A549 (cell line): Measurements from ENCODE around the gene CCN5. TPM values are rescaled to one million over a fixed set of nuclear protein-coding genes. Genes with fewer than 3 reads are reported as not detected.

Experiments used
- ATAC-seq, 2 experiments: fragments of 200-7000 bp in 1 of 2; fragments of >200 bp in 1 of 2; cut with Nextera tagmentation in 1 of 2; cut with Tn5 transposase in 1 of 2; 3 replicates each; pipeline versions ENCODE4 v1.8.0 to v1.9.1; 2018 to 2020; ENCODE audit warnings: mild to moderate bottlenecking in 1 of 2, moderate library complexity in 1 of 2
- CTCF ChIA-PET: fragments of 300-600 bp; sonication (Branson Sonifier 250); formaldehyde crosslinking; extraction: SDS; loops from one replicate; lab custom pipeline; 2021; ENCODE audit warnings: antibody characterized with exemption, inconsistent platforms; lab: Yijun Ruan, JAX
- POLR2A ChIA-PET: fragments of 350-600 bp; formaldehyde crosslinking; extraction: SDS; loops from one replicate; lab custom pipeline; 2021; ENCODE audit warnings: antibody characterized with exemption, inconsistent platforms; lab: Yijun Ruan, JAX
- DNase-seq, 2 experiments: peaks; one replicate each; pipeline versions ENCODE4 v3.0.0 to v3.0.0-alpha.2; 2011 to 2016; ENCODE audit warnings: low read depth in 1 of 2, low spot score in 1 of 2
- FAIRE-seq: peaks from 2 replicates; lab custom pipeline; 2011; peaks lifted over from hg19 to GRCh38; lab: Jason Lieb, UNC
- H3K27ac ChIP-seq, 2 experiments: fragments of >200 bp; sonication (Bioruptor Twin); formaldehyde crosslinking; 3 replicates each; pipeline ENCODE4 v1.5.1; 2016 to 2017
- H3K4me1 ChIP-seq: fragments of >200 bp; sonication (Bioruptor Twin); formaldehyde crosslinking; 3 replicates; pipeline ENCODE4 v1.6.1; 2016
- H3K4me2 ChIP-seq: fragments of >200 bp; sonication (Bioruptor Twin); formaldehyde crosslinking; 3 replicates; pipeline ENCODE4 v1.6.1; 2016
- H3K4me3 ChIP-seq: fragments of >200 bp; sonication (Bioruptor Twin); formaldehyde crosslinking; 3 replicates; pipeline ENCODE4 v1.5.1; 2016
- H3K9me3 ChIP-seq: fragments of >200 bp; sonication (Bioruptor Twin); formaldehyde crosslinking; 3 replicates; pipeline ENCODE4 v1.6.1; 2016
- BHLHE40 ChIP-seq: IDR thresholded peaks from 2 replicates; pipeline ENCODE4 v1.6.1; 2012; ENCODE audit warnings: low read depth, low read length, inconsistent platforms
- CBX8 ChIP-seq: fragments of 200-600 bp; sonication (generic); IDR thresholded peaks from 2 replicates; pipeline ENCODE4 v1.6.1; 2016
- CHD2 ChIP-seq: fragments of 150-350 bp; IDR thresholded peaks from 2 replicates; pipeline ENCODE4 v1.6.1; 2014; ENCODE audit warnings: low read length; ENCODE audit not compliant: partially characterized antibody
- CHD4 ChIP-seq: fragments of 200-600 bp; sonication (generic); IDR thresholded peaks from 2 replicates; pipeline ENCODE4 v1.6.1; 2016; ENCODE audit warnings: antibody characterized with exemption, mild to moderate bottlenecking, borderline replicate concordance
- EHMT2 ChIP-seq: fragments of 200-600 bp; sonication (generic); IDR thresholded peaks from 2 replicates; pipeline ENCODE4 v1.6.1; 2016; ENCODE audit warnings: antibody characterized with exemption, low read depth, mild to moderate bottlenecking, moderate library complexity
- ESRRA ChIP-seq: fragments of 150-350 bp; IDR thresholded peaks from 2 replicates; pipeline ENCODE4 v1.6.1; 2014; ENCODE audit warnings: mild to moderate bottlenecking, low read length, borderline replicate concordance
- HOXA7 ChIP-seq: fragments of 250-450 bp; sonication (Bioruptor Pico); IDR thresholded peaks from 2 replicates; pipeline ENCODE4 v1.5.0; 2020; ENCODE audit warnings: mild to moderate bottlenecking, moderate library complexity
- HOXB13 ChIP-seq: fragments of 250-450 bp; sonication (Bioruptor Pico); IDR thresholded peaks from 2 replicates; pipeline ENCODE4 v1.5.0; 2020; ENCODE audit warnings: low read depth, mild to moderate bottlenecking, moderate library complexity
- JUNB ChIP-seq: fragments of >200 bp; sonication (Bioruptor Twin); formaldehyde crosslinking; IDR thresholded peaks from 2 replicates; pipeline ENCODE4 v1.6.1; 2016
- KDM1A ChIP-seq: fragments of 200-600 bp; sonication (generic); IDR thresholded peaks from 2 replicates; pipeline ENCODE4 v1.6.1; 2016; ENCODE audit warnings: low read depth, mild to moderate bottlenecking
- NPAS2 ChIP-seq: fragments of 250-450 bp; sonication (Bioruptor Pico); IDR thresholded peaks from 2 replicates; pipeline ENCODE4 v1.8.0; 2022; ENCODE audit warnings: mild to moderate bottlenecking, moderate library complexity, borderline replicate concordance
- NR3C1 ChIP-seq: fragments of >200 bp; sonication (Bioruptor Twin); formaldehyde crosslinking; IDR thresholded peaks from 3 replicates; pipeline ENCODE4 v1.6.1; 2017
- RAD21 ChIP-seq, 2 experiments: fragments of >200 bp in 1 of 2; sonication (Bioruptor Twin) in 1 of 2; formaldehyde crosslinking in 1 of 2; IDR thresholded peaks in 1 of 2; conservative IDR thresholded peaks in 1 of 2; 2 replicates in 1 of 2; 3 replicates in 1 of 2; pipeline ENCODE4 v1.6.1; 2012 to 2018; ENCODE audit warnings: inconsistent platforms in 1 of 2
- RARB ChIP-seq: fragments of 250-450 bp; sonication (Bioruptor Pico); IDR thresholded peaks from 2 replicates; pipeline ENCODE4 v1.8.0; 2021; ENCODE audit warnings: mild to moderate bottlenecking, moderate library complexity
- RNF2 ChIP-seq: fragments of 200-600 bp; sonication (generic); IDR thresholded peaks from 2 replicates; pipeline ENCODE4 v1.6.1; 2016; ENCODE audit warnings: low read depth, mild to moderate bottlenecking, antibody characterized with exemption, moderate library complexity, borderline replicate concordance
- SMC3 ChIP-seq: fragments of >200 bp; sonication (Bioruptor Twin); formaldehyde crosslinking; IDR thresholded peaks from 3 replicates; pipeline ENCODE4 v1.6.1; 2018; ENCODE audit warnings: inconsistent platforms
- SREBF2 ChIP-seq: fragments of 450-650 bp; IDR thresholded peaks from 2 replicates; pipeline ENCODE4 v1.6.1; 2014; ENCODE audit warnings: mild to moderate bottlenecking, moderate library complexity
- TFCP2L1 ChIP-seq: fragments of 250-450 bp; sonication (Bioruptor Pico); IDR thresholded peaks from 2 replicates; pipeline ENCODE4 v1.5.0; 2021; ENCODE audit warnings: mild to moderate bottlenecking
- TP53 ChIP-seq: fragments of 250-450 bp; sonication (Bioruptor Pico); IDR thresholded peaks from 2 replicates; pipeline ENCODE4 v1.5.0; 2021; ENCODE audit warnings: mild to moderate bottlenecking, moderate library complexity
- ZC3H11A ChIP-seq: fragments of 450-650 bp; IDR thresholded peaks from 2 replicates; pipeline ENCODE4 v1.6.1; 2014; ENCODE audit warnings: antibody characterized with exemption, mild to moderate bottlenecking
- ZFP36 ChIP-seq: fragments of 450-650 bp; IDR thresholded peaks from 2 replicates; pipeline ENCODE4 v1.6.1; 2014; ENCODE audit warnings: borderline replicate concordance; ENCODE audit not compliant: partially characterized antibody
- ZNF302 ChIP-seq: fragments of 250-450 bp; sonication (Bioruptor Pico); IDR thresholded peaks from 2 replicates; pipeline ENCODE4 v1.9.0; 2021; ENCODE audit warnings: inconsistent platforms, mild to moderate bottlenecking, moderate library complexity
- WGBS: methylation state at CpG from one replicate; pipeline ENCODE4 v1.1.6; 2017; ENCODE audit errors: missing lambda C conversion rate; 5-methylcytosine and 5-hydroxymethylcytosine counted together
- polyA plus RNA-seq, 4 experiments: library from polyadenylated mRNA; depleted of rRNA in 3 of 4; stranded (reverse); fragments of >200 nt; fragmentation: RNase III in 1 of 4; extraction: RNeasy Plus Mini Kit Qiagen cat#74134 plus additional on column Dnase treatment in 1 of 4; gene quantifications; 2 replicates in 3 of 4; 3 replicates in 1 of 4; pipeline ENCODE4 v1.2.3, GENCODE V29; 2011 to 2017
- TF ChIP-seq, protein P1 (sequence below): IDR thresholded peaks from 2 replicates; pipeline ENCODE4 v1.6.1; 2012

The CCN5 gene
- polyA plus RNA-seq, 2 of the 4 experiments (the other 2 are of a cell fraction): 9.9 to 11.1 TPM

GRCh38 chr20:44739942-44740341, 24.8 kb downstream of the CCN5 start:
- FAIRE-seq (no peak), DNase-seq (no peak), ATAC-seq (no peak)
- CTCF ChIA-PET: interaction anchor here (0.8 to 9.5 kb wide), 3 partner anchors 9 to 57 kb away, joined by 3 to 119 read pairs (median 33); no protein-coding TSS in a partner anchor
- 47% methylated on average over 2 of the region's 2 CpGs for WGBS
- Histone ChIP-seq H3K9me3 (no peaks in the 10 kb centered on the region), H3K27ac (no peak overlapping the region), H3K4me1 (peaks cover 17% of the 10 kb centered on the region), H3K4me3 (no peak overlapping the region), H3K4me2 (no peak overlapping the region)
- POLR2A ChIA-PET: no interaction called here
- TF ChIP-seq RAD21 (conservative IDR thresholded peaks at IDR 0.05 in 1 of 2, IDR thresholded peaks at IDR 0.05 in 1 of 2) (no peak), ZNF302 (no peak), HOXB13 (CRISPR knock-in tag) (no peak), KDM1A (no peak), TP53 (no peak), CBX8 (no peak), ZC3H11A (no peak), RNF2 (no peak), NR3C1 (no peak), CHD2 (no peak), NPAS2 (CRISPR knock-in tag) (no peak)

DNA sequence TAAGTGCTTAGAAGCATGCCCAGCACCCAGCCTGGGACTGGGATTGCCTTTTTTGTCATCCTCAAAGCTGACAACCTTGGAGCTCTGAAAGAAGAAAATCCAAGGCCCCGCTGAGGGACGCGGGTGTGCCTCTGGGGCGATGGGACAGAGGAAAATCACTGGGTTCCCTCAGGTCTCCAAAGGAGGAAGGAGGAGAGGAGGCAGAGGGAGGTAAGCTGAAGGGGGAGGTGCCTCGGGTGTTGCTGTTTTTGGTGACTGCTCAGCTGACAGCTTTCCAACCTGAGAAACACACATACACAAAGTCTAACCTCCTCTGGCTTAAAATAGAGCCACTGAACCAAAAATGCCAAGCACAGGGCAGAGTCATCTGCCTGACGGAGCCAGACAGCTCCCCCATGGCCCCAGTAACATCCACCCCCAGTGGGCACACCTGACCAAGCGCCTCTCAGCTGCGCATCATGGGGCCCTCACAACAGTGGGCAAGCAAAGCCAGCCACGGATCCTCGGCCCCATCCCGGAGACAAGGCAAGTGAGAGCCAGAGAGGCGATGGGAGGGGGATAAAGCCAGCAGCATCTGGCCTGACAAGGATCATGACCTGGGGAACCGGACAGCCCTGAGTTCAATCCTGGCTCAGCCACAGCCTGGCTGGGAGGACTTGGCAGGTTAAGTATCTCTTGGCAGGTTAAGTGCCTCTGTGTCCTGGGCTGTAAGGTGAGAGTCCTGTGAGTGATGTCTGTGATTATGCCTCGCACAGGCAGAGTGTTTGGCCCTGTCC, 27.3 kb downstream of the CCN5 start:
- Histone ChIP-seq H3K4me1 (peaks cover 28% of the 10 kb centered on the region), H3K4me3 (no peak overlapping the region), H3K27ac (peak overlapping the region in 1 of 2 experiments; percentile 21; a peak in 1 of 6 replicates), H3K4me2 (no peak overlapping the region), H3K9me3 (no peaks in the 10 kb centered on the region)
- no peak for TF ChIP-seq RNF2
- TF ChIP-seq CHD4: no peak
- no peak for TF ChIP-seq HOXA7 (CRISPR knock-in tag)
- TF ChIP-seq SMC3: no peak
- TF ChIP-seq EHMT2: no peak
- no peak for TF ChIP-seq SREBF2
- TF ChIP-seq HOXB13 (CRISPR knock-in tag): no peak
- TF ChIP-seq ZFP36: no peak
- no peak for TF ChIP-seq TFCP2L1 (CRISPR knock-in tag)
- no peak for TF ChIP-seq RARB (CRISPR knock-in tag)
- TF ChIP-seq ESRRA: no peak
- TF ChIP-seq, protein P1, sequence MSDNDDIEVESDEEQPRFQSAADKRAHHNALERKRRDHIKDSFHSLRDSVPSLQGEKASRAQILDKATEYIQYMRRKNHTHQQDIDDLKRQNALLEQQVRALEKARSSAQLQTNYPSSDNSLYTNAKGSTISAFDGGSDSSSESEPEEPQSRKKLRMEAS: no peak
- no peak for TF ChIP-seq BHLHE40
- CTCF ChIA-PET: interaction anchor here (0.6 to 9.5 kb wide), 6 partner anchors 8 to 231 kb away, joined by 3 to 119 read pairs (median 4); no protein-coding TSS in a partner anchor
- 81% methylated on average over 13 of the region's 14 CpGs for WGBS
- POLR2A ChIA-PET: no interaction called here
- DNase-seq (no peak), ATAC-seq (no peak), FAIRE-seq (no peak)

GRCh38 chr20:44743080-44743701, 28.0 kb downstream of the CCN5 start:
- POLR2A ChIA-PET: no interaction called here

More at GRCh38 chr20:44743080-44743701, 28.0 kb downstream of the CCN5 start:
- H3K4me3 ChIP-seq: no peak overlapping the region
- CTCF ChIA-PET: interaction anchor here (0.6 to 9.5 kb wide), 8 partner anchors 11 to 232 kb away, joined by 3 to 119 read pairs (median 6); no protein-coding TSS in a partner anchor
- H3K4me2 ChIP-seq: no peak overlapping the region
- peaks cover 34% of the 10 kb centered on the region for H3K4me1 ChIP-seq
- ATAC-seq (no peak), DNase-seq (no peak), FAIRE-seq (no peak)
- WGBS: 68% methylated on average over 7 of the region's 7 CpGs
- no peak overlapping the region for H3K27ac ChIP-seq
- no peaks in the 10 kb centered on the region for H3K9me3 ChIP-seq
- TF ChIP-seq JUNB (no peak), CBX8 (no peak), SREBF2 (no peak), NR3C1 (no peak), RNF2 (no peak), ESRRA (no peak)
